A172 (cell line): ENCODE measurements around the gene TCFL5. TPM values are rescaled to one million over a fixed set of nuclear protein-coding genes. Genes with fewer than 3 reads are reported as not detected.

Experiments
- DNase-seq: peaks from one replicate; pipeline ENCODE4 v3.0.0-alpha.2; 2015; ENCODE audit warnings: low spot score
- total RNA-seq: library from RNA; depleted of rRNA; stranded (reverse); fragments of >200 nt; shearing (Covaris generic); gene quantifications from 2 replicates; pipeline ENCODE4 v1.2.3, GENCODE V29; 2014; rRNA removed

TCFL5 gene
- 23.7 and 24.1 TPM in 2 replicates for total RNA-seq

DNA sequence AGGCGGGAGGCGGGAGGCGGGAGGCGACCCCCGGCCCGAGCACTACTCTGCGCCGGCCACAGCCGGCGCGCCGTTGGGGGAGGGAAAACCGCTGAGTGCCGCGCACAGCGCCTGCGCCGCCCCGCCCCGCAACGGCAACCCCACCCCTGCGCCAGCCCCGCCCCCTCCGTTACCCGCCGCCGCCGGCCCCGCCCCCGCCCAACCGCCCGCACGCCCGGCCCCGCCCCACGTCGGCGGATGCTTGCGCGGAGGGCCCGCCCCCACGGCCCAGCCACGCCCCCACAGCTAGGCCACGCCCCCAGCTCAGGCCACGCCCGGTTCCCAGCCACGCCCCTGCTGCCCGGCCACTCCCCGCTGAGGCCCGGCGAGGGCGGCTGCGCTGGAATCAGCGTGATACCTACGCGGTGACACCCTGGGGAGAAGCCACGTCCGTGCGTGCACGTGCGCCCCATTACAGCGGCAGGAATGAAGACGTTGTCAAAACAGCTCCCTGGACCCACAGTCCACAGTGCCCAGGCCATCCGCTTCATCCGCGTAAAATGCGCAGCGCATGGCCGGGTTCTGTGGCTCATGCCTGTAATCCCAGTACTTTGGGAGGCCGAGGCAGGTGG lies at the start of gene TCFL5:
TSS of gene TCFL5 (minus strand) at position 97 of the 611 bp plus-strand sequence. CDS start 152 bp downstream, outside the sequence.
- DNase-seq = peak; percentile 62

DNA sequence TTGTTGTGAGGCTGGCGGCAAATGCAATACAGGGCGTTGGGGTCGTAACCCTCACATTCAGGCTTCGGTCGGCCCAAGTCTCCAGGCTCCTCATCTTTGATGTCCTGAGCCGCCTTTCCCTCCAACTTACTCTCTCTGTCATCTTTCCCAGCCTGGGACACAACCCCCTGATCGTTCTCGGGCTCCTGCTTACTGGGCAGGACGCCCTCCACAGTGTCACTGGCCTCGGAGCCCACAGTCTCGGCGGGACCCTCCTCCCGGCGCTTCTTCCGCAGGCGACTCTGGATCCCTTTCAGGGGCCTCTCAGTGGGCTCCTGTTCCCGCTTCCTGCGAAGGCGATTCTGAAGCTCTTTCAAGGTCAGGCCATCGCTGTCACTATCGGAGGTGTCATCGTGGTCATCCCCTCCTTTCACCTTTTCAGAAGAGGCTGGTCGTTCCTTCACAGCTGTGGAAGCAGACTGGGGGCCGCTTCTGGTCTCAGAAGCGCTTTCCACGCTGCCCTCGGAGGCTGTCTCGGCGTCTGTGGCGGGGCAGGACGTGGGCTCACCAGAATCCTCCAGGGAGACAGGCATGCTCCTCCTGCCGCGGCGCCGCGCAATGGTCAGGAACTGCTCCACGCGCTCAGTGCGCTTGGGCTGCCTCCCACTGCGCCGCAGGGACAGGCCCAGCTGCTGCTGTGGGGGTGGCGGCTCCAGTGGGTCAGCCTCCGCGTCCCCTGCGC lies 49.3 kb upstream of the TCFL5 start:
- DNase-seq = no peak

DNA sequence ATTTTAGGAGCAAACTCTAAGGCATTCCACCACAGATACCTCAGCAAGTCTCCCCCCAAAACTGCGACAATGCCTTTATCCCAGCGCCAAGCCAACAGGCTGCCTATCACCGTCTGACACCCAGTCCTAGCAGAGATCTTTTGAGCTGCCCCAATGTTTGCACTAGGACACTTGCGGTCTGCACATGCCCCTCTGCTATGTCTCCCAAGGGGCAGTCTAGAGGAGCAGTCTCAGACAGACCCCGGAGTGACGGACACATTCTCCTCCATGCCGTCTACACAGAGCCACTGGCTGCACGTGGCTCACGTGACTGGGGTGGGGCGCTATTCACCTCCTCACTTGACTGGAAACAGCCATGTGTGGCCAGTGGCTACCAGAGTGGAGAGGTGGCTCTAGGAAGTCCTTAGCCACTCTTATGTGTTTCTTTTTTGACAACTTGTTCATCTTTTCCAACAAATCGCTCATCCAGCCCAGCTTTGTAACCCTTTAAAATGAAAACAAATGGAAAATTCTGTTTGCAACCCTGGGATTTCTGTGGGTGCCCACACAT lies 48.7 kb upstream of the TCFL5 start:
- DNase-seq = no peak

DNA sequence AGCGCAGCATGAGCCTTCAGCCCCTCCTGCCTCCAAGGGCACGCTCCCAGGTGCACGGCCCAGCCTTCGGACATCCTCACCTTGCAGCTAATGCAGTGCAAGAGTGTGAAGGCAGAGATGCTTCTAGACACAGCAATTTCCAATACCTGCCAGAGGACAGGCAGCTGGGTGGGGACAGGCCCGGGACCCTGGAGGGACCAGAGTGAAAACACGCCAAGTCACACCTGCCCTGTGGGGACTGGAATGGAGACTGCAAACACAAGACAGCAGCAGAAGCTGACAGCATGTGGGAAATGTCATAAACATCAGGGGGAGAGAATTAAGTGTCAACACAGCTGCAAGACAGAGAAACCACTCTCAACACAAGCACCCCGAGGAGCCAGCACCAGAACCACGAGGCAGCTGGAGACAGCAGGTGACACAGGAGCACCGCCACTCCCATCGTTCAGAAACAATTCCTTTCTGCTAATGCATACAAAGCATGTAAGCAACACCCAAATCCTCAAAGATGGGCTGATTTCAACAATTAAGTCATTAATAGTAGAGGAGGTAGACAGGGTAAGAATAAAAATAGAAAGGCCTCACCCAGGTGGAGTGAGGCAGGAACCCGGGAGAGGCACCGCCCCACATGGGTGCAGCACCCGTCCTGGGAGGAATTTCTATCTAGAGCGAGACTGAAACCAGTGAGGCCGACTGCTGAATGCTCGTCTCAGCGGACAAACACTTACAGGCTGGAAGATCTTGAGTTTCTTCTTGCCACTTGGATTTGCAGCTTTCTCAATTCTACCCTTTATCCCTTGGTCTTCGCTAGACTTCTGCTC lies 47.6 kb upstream of the TCFL5 start:
- DNase-seq = no peak

DNA sequence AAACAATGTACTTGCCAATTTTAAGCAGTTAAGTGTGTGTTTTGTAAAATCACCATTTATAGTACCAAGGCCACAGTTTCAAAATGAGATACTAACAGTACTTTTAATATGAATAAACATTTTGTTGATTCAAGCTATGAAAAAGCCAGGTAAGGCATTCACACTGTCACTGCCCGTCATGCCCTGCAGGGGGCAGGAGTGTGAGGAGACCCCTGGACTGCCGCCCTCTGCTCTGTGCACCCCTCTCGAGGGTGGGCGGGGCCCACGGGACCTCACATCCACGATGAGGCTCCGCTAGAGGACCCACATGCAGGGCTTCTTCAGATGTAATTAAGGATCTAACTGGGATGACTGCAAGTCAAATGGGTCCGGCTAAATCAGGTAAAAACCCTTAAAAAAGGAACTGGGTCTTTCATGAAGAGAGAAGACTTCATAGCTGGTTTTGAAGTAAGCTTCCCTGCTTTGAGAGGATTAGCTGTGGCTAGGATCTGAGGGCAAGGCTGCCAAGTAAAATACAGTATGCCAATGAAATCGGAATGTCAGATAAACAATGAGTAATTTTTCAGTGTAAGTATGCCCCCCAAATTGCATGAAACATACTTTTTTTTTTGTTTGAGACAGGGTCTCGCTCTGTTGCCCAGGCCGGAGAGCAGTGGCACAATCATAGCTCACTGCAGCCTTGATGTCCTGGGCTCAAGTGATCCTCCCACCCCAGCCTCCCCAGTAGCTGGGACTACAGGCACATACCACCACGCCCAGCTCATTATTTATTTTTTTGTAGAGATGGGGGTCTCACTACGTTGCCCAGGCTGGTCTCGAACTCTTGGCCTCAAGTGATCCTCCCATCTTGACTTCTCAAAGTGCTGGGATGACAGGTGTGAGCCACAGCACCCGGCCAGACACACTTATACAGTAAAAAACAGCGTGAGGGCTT lies 46.0 kb upstream of the TCFL5 start:
- no peak for DNase-seq

DNA sequence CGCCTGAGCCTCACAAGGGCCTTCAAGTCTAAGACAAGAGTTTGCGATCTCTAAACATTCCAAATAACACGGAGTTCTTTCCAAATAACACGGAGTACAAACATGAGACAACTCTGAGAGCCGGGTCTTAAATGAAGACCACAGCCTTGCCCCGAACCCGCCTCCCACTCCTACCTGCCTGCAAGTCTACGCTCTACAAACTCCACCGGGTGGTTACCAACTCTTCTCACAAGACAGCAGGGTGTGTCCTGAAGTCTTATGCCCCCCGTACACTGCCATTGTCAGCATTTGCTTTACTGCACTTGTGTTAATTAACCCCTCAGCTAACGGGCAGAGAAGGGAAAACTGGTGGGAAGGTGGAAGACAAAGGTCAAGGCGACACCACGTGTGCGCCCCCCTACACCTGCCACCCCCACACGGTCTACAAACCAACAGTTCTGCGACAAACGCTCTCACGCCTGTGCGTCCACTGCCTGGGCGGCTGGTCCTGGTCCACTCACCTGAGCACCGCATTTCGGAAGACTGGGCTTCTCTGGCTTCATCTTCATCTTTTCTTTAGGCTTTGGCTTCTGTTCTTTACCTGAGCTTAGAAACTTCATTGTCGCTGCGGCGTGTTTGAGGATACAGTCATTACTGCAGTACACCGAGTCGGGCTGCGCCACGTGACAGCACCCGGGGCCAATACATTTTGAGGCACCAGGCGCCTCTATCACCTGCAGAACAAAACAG lies 45.2 kb upstream of the TCFL5 start:
- DNase-seq = no peak

DNA sequence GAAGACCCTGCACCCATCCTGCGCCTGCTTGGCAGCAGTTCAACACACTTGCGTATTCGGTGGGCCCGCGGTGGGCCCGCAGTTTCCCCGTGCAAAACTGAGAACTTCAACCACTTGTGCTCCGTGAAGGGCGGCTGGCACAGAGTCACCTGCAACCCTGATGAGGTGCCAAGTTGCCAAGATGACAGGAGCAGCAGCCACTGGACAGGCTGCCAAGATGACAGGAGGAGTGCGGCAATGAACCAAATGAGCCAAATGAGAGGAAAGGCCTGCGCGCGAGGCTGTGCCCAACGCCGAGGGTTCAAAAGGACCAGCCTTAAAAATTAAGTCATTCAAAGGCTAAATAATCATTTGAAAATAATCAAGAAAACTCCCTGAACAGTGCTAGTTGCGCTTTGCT lies 44.6 kb upstream of the TCFL5 start:
- no peak for DNase-seq

DNA sequence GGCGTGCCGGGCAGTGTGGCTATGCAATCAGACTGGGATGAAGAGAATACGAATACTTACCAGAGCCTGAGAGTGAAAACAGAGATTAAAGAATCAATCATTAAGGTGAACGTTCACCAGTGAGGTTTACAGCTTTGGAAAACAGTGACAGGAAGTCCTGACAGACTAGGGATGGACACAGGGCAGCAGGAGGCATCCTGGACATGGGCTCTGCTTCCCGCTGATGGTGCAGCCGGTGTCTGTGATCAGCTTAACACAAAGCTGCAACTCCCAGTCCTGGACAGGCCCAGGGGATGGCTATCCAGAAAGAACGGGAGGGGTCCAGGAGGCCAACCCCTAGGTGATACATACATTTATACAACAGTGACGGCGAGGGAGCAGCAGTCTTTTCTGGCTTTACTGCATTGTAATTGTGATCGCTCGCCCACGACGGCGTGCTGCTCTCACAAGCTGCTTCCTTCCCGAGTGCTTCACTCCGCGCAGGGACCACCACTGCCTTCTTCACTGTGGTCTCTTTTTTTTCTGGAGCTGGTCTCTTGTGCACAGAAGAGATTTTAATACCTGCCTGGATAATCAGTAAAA lies 44.0 kb upstream of the TCFL5 start:
- DNase-seq = no peak

DNA sequence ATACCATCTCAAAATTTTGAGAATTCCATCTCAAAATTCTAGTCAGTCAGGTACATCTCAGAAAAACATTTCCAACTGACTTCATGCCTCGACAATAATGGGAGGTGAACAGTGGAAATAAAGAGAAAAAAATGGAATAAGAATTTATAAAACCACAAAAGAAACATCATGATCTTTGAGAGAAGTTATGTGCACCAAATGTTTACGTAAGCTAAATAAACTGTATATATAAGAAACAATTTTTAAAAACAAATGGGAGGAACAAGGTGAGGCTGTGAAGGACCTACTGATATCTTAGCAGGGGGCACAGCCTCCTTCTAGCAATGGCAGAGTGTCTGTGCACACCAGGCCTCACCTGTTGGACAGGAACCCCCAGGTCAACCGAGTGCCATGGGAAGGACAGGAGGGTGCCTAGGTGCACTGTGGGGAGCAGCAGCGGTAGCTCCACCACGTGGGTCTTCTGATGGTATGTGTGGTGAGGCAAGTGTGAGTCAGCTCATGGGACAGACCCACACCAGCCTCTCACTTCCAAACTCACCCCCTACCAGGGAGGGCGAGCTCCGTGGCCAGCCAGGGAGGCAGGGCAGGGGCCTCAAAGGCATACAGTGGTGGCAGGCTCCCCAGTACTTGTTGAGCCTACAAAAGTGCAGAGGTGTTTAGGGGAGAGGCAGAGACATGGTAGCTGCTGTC lies 41.4 kb upstream of the TCFL5 start:
- DNase-seq = peak; percentile 55

DNA sequence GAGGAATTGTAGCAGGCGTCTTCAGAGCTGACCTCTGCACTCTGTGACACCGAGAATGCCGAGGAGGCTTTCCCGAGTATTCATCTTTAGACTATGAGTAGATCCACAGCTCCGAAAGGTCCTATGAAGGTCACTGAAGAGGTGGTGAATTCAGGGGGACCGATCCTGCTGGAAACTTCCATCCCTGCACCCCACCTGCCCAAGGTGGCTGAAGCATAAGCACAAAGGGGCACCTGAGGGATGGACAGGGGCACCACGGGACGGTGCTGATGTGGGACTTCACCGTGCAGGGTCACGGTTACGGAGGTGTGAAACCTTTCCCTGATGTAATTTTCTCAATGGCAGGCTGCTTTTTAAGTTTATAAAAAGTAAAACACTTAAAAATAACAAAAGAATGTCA lies 40.3 kb upstream of the TCFL5 start:
- no peak for DNase-seq

DNA sequence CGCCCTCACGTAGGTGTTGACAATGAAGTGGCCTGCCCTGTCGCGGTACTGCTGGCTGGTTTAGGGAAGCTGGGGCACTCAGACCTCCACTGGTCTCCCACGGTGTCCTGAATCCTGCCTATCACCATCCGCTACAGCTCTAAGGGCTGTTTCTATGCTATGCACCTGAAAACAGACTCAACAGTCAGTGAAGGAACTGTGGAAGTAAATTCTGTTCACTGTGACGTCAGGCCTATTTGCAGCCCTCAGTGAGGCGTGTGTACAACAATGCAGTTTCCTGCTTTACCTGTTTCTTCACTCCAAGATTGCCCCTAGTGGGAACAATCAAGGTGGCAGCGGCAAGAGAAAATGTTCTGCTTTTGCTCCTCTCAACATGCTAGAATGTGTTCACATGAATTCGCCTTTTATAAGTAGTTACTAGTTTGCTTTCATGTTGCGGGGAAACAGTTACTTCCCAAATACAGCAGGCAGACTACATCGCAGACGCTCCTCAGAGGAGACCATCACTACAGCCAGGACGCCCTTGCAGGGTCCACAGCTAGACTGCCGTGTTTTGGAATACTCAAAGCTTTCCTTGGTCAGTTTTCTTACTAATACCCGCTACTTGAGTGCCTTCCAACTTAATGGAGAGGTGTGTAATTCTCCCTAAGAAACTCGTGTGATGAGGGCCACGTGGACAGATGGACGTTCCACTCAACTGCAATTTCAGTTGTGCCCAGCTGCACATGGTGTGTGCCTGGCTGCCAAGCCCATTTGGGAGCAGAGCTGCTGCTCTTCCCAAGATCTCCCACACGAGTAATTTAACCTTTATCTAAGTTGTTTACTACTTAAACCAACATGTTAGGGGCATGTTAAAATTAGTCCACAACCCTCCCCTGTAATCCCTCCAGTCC lies 39.3 kb upstream of the TCFL5 start:
- no peak for DNase-seq

DNA sequence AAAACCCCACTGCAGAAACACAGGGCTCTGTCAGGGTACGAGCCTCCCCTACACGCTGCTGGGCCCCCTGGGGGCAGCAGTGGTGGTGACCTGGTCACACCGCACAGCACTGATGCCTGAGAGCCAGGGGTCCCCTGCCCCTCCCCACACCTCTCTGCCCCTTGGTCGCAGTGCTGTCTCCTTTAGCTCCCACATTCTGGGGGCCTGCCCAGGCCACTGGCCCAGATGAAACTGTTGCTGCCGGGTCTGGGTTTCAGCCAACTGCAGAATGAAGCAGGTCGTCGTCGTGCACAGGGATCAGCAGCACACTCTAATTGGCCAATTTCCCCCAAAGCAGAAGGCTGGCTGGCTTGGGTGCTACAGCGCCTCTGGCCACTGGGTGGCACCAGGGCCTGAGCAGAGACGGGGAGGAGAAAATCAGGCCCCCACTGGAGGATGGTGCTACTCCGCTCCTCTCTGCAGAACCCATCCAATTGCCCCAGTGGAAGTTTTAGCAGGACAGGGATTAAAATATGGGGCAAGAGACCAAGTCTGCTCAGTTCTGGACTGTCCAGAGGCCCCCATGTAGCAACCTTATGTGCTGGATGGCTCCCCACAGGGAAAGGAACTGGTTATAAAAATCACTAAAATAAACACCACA lies 38.5 kb upstream of the TCFL5 start:
- DNase-seq = peak; percentile 69

DNA sequence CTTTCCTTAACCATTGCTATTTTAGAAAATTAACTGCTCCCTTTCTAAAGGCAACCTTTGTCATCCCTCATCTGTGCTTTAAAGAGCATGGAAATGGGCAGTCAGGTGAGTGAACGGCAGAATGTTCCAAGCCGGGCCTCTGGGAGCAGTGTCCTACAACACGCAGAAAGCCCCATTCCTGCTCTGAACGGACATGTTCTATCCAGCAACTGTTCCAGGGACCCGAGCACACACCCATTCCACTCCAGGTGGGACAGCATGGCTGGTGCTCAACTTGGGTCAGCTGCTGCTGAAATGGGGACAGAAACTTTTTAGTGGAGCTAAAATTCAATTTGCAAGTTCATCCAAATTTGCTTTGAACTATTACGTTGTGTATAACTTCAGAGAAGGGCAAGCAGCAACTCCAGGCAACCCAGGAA lies 38.0 kb upstream of the TCFL5 start:
- no peak for DNase-seq

DNA sequence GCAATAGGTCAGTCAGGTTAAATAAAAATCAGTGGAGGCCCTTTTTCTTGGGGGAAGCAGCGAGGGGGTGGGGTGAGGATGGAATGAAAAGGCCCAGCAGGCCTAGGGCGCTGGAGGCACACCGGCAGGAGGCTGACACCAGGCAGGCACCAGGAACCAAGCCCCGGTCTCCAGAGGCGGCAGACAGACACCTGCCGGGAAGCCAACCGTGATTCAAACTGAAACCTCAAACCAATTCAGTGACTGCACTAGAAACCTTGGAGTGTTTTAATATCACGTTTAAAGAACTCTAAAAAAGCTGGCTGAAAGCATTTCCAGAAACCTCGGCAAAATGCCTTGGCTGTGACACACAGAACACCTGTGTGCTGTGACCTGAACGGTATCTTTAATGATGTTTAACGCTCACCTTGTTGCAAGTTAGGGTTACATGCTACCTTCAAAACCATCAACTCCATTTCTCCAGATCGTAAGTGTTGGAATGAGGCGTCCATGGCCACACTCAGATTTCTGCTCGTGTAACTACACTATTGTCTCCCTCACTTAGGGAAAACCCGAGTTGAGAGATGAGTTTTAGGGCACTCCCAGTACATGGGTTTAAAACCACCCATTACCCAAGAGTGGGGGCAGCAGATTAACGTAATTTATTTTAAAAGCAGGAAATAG lies 37.5 kb upstream of the TCFL5 start:
- DNase-seq = no peak

DNA sequence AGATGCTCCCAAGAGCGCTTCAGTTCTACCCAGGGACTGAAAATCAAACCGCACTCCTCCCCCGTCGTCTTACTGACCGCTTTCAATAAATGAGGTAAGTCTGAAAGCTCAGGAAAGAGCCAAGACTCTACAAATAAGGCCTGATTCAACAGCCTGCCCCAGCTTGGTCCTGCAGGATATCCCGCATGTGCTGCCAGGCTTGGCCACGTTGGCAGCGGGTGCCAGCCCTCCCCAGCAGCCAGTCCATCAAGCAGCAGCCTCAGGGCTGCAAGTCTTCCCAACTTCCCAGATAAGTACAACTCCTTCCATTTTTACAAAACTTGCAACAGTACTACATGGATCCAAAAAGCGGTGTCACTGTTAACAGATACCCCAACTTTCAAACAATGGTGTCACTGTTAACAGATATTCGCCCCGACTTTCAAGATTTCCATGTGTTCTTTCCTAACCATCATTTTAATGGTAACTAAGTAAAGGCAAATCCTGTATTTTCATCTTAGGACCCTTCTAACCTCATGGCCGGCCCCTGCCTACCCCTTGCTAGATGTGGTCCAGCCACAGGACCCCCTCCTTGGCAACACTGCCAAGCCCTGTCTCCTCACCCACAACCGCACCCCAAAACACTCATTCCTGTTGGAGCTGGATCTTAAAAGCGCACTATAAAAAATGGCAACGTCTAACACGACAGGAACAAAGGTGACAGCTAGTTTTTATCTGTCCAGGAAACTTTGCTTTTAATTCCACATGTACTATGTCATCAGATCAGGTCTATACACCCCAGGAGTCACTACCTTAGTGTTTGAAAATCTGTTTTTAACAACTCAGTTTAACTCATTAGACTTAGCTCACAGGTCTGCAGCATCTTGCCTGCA lies 36.7 kb upstream of the TCFL5 start:
- DNase-seq = no peak

DNA sequence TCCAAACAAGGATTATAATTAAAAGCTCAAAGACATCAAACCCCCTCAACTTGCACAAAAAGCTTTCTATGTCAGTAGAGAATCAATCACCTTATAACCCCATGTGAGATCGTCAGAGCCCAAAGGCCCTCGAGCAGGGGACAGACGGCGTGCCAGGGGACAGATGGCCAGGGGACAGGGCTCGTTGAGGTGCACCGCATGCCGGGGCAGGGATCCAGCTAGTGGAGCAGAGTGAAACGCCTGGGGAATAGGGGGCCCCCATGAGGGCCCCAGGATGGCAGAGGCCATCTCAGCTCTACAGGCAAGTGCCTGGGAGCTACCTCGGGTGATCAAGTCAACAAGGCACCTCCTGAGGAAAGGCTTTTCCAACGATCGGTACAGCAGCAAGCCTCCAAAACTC lies 36.0 kb upstream of the TCFL5 start:
- no peak for DNase-seq

DNA sequence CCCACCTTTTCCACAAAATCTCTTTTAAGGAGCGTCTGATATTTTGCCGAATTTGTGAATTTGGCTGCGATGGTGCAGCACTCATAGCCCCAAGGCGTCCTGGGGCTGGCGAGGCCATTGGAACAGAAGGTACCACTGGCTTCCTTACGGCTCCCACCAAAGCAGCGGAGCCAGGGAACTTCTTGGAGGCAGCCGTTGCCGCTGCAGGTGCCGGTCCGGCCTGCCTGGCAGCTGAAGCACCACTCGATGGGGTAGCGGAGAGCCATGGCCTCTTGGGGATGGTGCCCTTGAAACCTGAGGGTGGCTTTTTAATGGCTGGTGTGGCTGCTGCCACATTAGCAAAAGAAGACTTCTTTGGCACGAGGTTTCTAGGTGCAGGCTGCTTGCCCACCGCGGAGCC lies 34.9 kb upstream of the TCFL5 start:
- no peak for DNase-seq
